Tibial nerve (tissue), 3 donors: ENCODE results near the gene SLC2A14.

Experiments
- CTCF ChIP-seq, 5 experiments: fragments of 200-600 bp in 3 of 5; fragments of 450-650 bp in 2 of 5; sonication (generic) in 3 of 5; IDR thresholded peaks; one replicate each; pipeline ENCODE4 v1.5.1; 2016 to 2019; ENCODE audit warnings: antibody characterized with exemption in 5 of 5, mild to moderate bottlenecking in 3 of 5, moderate library complexity in 2 of 5
- POLR2A ChIP-seq, 2 donors: fragments of 450-650 bp; IDR thresholded peaks; one replicate each; pipeline ENCODE4 v1.6.1; 2017; ENCODE audit warnings: antibody characterized with exemption in 2 of 2, mild to moderate bottlenecking in 2 of 2, moderate library complexity in 2 of 2

- no peak for TF ChIP-seq CTCF (IDR thresholded peaks at IDR 0.05)
- no peak for TF ChIP-seq POLR2A (IDR thresholded peaks at IDR 0.05)
Observed at GRCh38 chr12:7857971-7858370, 14.7 kb downstream of the SLC2A14 start.
